ENCODE data around the gene ARL4D. TPM values are rescaled to one million over a fixed set of nuclear protein-coding genes. Genes with fewer than 3 reads are reported as not detected.

ARL4D gene
- total and polyA plus RNA-seq, 4 donors = 10.3 to 37.8 (median 16.4) TPM

DNA sequence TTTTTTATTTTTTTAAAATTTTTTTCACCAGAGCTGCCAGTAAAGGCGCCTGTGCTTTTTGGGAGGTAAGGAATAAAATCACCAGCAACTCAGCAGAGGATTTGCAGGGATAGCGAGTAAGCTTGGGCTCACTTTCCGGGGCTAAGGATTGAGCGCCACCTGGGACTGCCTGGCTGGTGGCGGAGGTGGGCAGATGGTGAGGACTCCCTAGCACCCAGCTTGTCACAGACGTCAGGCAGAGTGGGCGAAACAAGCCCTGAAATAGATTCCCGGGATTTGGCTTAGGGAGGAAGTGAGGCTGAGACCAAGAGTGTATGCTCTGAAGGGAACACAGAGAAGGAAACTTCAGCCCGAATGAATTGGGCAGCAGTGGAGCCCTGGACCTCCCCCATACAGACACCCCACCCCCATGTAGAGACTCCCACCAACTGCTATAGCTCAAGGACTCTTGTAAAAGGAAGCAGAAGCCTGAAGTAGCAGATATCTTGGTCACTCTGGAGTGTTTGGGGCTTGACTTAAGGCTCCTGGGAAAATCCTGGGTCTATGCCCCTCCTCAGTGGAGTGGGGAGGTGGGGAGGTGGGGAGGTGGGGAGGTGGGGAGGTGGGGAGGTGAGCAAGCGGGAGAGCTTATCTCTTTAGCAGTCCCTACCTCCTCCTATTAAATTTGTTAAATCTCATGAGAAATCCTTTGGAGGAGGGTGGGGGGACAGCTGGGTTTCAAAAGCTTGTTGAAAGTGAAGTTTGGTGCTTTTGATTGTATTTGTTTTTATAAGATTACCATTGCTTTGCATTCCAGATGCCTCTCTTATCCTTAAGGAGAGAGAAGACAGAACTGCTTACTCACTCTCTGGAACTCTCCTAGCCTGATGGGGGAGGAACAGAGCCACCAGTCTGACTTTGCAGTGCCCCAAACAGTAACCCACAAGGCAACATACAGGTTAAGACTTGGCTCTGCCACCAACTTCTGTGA lies 8.2 kb downstream of the ARL4D start:
- no peak for ATAC-seq (ENCODE audit: insufficient read depth, low FRiP score)
- no peak for DNase-seq
- H3K9me3 ChIP-seq (ENCODE audit: control insufficient read depth in 4 of 4, insufficient read depth in 3 of 4, low read length in 3 of 4) = no peaks in the 10 kb centered on the region
- no peak overlapping the region for H3K4me3 ChIP-seq
- no peak overlapping the region for H3K27ac ChIP-seq (ENCODE audit: low read depth in 1 of 2, low read length in 1 of 2)
- H3K4me1 ChIP-seq (ENCODE audit: control insufficient read depth in 5 of 5, insufficient read depth in 5 of 5, low read length in 5 of 5) = peaks cover 4 to 11% (median 6%) of the 10 kb centered on the region in 5 donors
- 74 to 75% methylated on average over 10 of the region's 10 CpGs for WGBS, 2 donors
- TF ChIP-seq, protein P1, sequence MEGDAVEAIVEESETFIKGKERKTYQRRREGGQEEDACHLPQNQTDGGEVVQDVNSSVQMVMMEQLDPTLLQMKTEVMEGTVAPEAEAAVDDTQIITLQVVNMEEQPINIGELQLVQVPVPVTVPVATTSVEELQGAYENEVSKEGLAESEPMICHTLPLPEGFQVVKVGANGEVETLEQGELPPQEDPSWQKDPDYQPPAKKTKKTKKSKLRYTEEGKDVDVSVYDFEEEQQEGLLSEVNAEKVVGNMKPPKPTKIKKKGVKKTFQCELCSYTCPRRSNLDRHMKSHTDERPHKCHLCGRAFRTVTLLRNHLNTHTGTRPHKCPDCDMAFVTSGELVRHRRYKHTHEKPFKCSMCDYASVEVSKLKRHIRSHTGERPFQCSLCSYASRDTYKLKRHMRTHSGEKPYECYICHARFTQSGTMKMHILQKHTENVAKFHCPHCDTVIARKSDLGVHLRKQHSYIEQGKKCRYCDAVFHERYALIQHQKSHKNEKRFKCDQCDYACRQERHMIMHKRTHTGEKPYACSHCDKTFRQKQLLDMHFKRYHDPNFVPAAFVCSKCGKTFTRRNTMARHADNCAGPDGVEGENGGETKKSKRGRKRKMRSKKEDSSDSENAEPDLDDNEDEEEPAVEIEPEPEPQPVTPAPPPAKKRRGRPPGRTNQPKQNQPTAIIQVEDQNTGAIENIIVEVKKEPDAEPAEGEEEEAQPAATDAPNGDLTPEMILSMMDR (IDR thresholded peaks at IDR 0.05; ENCODE audit: control extremely low read depth, extremely low read depth) = no peak
- H3K27me3 ChIP-seq (ENCODE audit: control insufficient read depth in 3 of 3, insufficient read depth in 3 of 3, low read length in 2 of 3) = peaks cover 0 to 5% (median 0%) of the 10 kb centered on the region in 3 donors
- H3K36me3 ChIP-seq (ENCODE audit: control insufficient read depth in 4 of 4, insufficient read depth in 4 of 4, low read length in 4 of 4) = no peaks in the 10 kb centered on the region
- no peak overlapping the region for H3K9ac ChIP-seq (ENCODE audit: insufficient read depth in 1 of 2, low read length in 2 of 2)

DNA sequence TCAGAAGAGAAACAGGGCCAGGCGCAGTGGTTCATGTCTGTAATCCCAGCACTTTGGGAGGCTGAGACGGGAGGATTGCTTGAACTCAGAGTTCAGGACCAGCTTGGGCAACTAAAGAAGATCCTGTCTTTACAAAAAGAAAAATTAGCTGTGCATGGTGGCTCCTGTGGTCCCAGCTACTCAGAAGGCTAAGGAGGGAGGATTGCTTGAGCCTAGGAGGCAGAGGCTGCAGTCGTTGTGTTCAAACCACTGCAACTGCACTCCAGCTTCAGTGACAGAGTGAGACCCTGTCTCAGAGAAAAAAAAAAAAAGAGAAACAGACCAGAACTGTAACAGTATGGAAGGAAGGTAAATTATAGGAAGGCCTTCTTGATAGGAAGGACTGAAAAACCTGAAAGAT lies 10.3 kb downstream of the ARL4D start:
- ATAC-seq (ENCODE audit: insufficient read depth, low FRiP score) (no peak), DNase-seq (no peak)
- H3K4me1 ChIP-seq (ENCODE audit: control insufficient read depth in 5 of 5, insufficient read depth in 5 of 5, low read length in 5 of 5) = peaks cover 4 to 19% (median 8%) of the 10 kb centered on the region in 5 donors

DNA sequence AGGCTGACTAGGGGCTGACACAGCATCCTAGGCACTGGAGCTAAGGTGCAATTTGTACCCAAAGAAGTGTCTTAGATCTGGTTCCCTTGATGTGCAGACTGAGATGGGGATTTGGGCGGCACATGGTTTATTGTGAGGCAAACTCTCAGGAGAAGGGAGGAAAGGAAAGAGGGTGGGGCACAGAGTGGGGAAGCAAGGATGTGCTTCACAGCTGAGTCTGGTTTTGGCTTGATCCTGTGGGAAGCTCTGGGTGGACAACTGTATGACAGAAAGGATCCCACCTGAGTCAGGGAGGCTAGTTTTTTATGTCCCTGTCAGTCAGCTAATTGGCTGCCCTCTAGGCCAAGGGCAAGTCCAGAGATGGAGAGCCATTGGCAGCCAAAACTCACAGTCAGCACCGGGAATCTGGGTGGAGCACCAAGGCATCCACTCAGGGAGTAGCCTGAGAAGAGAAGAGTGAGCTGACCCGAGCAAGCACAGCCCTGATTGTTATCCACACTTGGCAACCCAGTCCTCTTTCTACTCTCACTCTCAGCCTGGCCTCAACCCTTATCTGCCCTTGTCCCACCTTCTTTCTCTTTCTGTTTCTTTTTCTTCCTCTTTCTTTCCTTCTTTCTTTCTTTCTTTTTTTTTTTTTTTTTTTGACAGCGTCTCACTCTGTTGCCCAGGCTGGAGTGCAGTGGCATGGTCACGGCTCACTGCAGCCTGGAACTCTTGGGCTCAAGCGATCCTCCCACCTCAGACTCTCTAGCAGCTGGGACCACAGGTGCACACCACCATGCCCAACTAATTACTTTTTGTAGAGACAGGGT lies 12.0 kb downstream of the ARL4D start:
- ATAC-seq (ENCODE audit: insufficient read depth, low FRiP score) = no peak
- Histone ChIP-seq H3K9me3 (ENCODE audit: control insufficient read depth in 4 of 4, insufficient read depth in 3 of 4, low read length in 3 of 4) (no peaks in the 10 kb centered on the region), H3K27me3 (ENCODE audit: control insufficient read depth in 3 of 3, insufficient read depth in 3 of 3, low read length in 2 of 3) (peaks cover 0 to 5% (median 0%) of the 10 kb centered on the region in 3 donors), H3K4me3 (no peak overlapping the region), H3K9ac (ENCODE audit: insufficient read depth in 1 of 2, low read length in 2 of 2) (no peak overlapping the region), H3K36me3 (ENCODE audit: control insufficient read depth in 4 of 4, insufficient read depth in 4 of 4, low read length in 4 of 4) (no peaks in the 10 kb centered on the region), H3K4me1 (ENCODE audit: control insufficient read depth in 5 of 5, insufficient read depth in 5 of 5, low read length in 5 of 5) (peaks cover 4 to 19% (median 8%) of the 10 kb centered on the region in 5 donors), H3K27ac (ENCODE audit: low read depth in 1 of 2, low read length in 1 of 2) (peak overlapping the region in 1 of 2 donors; percentile 11)
- TF ChIP-seq, protein P1 (IDR thresholded peaks at IDR 0.05; ENCODE audit: control extremely low read depth, extremely low read depth) = no peak
- WGBS, 2 donors = 57 to 80% methylated on average over 6 of the region's 6 CpGs
- DNase-seq = no peak

More for the DNA sequence above, 10.3 kb downstream of the ARL4D start:
- Histone ChIP-seq H3K27me3 (ENCODE audit: control insufficient read depth in 3 of 3, insufficient read depth in 3 of 3, low read length in 2 of 3) (peaks cover 0 to 5% (median 0%) of the 10 kb centered on the region in 3 donors), H3K4me3 (no peak overlapping the region), H3K9ac (ENCODE audit: insufficient read depth in 1 of 2, low read length in 2 of 2) (no peak overlapping the region), H3K36me3 (ENCODE audit: control insufficient read depth in 4 of 4, insufficient read depth in 4 of 4, low read length in 4 of 4) (no peaks in the 10 kb centered on the region), H3K27ac (ENCODE audit: low read depth in 1 of 2, low read length in 1 of 2) (no peak overlapping the region), H3K9me3 (ENCODE audit: control insufficient read depth in 4 of 4, insufficient read depth in 3 of 4, low read length in 3 of 4) (no peaks in the 10 kb centered on the region)
- TF ChIP-seq, protein P1 (IDR thresholded peaks at IDR 0.05; ENCODE audit: control extremely low read depth, extremely low read depth) = no peak
- 77 to 92% methylated on average over 3 of the region's 3 CpGs for WGBS, 2 donors

Data from lung (tissue), 12 donors.